HepG2 (cell line): ENCODE measurements around the gene CMIP. TPM values are rescaled to one million over a fixed set of nuclear protein-coding genes. Genes with fewer than 3 reads are reported as not detected.

Source experiments
- ATAC-seq: fragments of 200-7000 bp; cut with Tn5 transposase; 3 replicates; pipeline ENCODE4 v1.9.1; 2020; ENCODE audit warnings: mild to moderate bottlenecking, moderate library complexity
- BruUV-seq: library from RNA; stranded (reverse); fragments of 400-500 nt; replicated peaks from 2 replicates; lab custom pipeline; 2021; lab: Mats Ljungman, UMichigan
- CTCF ChIA-PET: fragments of 300-600 bp; formaldehyde crosslinking; extraction: SDS; loops from one replicate; lab custom pipeline; 2021; ENCODE audit warnings: low total read pairs, inconsistent platforms, low intra/inter-chr PET ratio; lab: Yijun Ruan, JAX
- POLR2A ChIA-PET: fragments of 350-600 bp; sonication (Branson Sonifier 250); formaldehyde crosslinking; loops from one replicate; lab custom pipeline; 2020; ENCODE audit warnings: antibody characterized with exemption, inconsistent platforms; lab: Yijun Ruan, JAX
- DNase-seq: peaks from one replicate; pipeline ENCODE4 v3.0.0-alpha.2; 2015; ENCODE audit warnings: low spot score
- FAIRE-seq: peaks from 3 replicates; lab custom pipeline; 2011; peaks lifted over from hg19 to GRCh38; lab: Jason Lieb, UNC
- H2AFZ ChIP-seq: one replicate; pipeline ENCODE4 v1.6.1; 2011; ENCODE audit warnings: low read length, inconsistent platforms
- H3K27ac ChIP-seq: fragments of 300-600 bp; 3 replicates; pipeline ENCODE4 v1.8.0; 2011; ENCODE audit warnings: mixed run types, mild to moderate bottlenecking, mixed read lengths, low read length, inconsistent platforms; ENCODE audit not compliant: insufficient read depth; ENCODE audit errors: extremely low read length
- H3K27me3 ChIP-seq, 2 experiments: fragments of 200-600 bp in 1 of 2; 2 replicates in 1 of 2; 3 replicates in 1 of 2; pipeline versions ENCODE4 v1.6.0 to v1.8.0; 2011; ENCODE audit warnings: low read length in 2 of 2, mild to moderate bottlenecking in 2 of 2, moderate library complexity in 2 of 2, inconsistent platforms in 1 of 2; ENCODE audit not compliant: insufficient read depth in 2 of 2, control insufficient read depth in 1 of 2
- H3K36me3 ChIP-seq, 2 experiments: fragments of 200-600 bp in 1 of 2; replicated peaks in 1 of 2; 2 replicates in 1 of 2; 3 replicates in 1 of 2; pipeline versions ENCODE4 v1.5.1 to v1.8.0; 2011; ENCODE audit warnings: low read length in 2 of 2, inconsistent platforms in 1 of 2; ENCODE audit not compliant: insufficient read depth in 2 of 2, control insufficient read depth in 1 of 2
- H3K4me1 ChIP-seq: 2 replicates; pipeline ENCODE4 v1.5.1; 2012; ENCODE audit warnings: low read length, inconsistent platforms; ENCODE audit not compliant: insufficient read depth
- H3K4me2 ChIP-seq: 2 replicates; pipeline ENCODE4 v1.6.0; 2011; ENCODE audit warnings: low read depth, low read length, inconsistent platforms
- H3K4me3 ChIP-seq, 3 experiments: fragments of 200-600 bp in 1 of 3; sonication (generic), shearing (Covaris generic) in 1 of 3; replicated peaks in 1 of 3; 2 replicates each; pipeline ENCODE4 v1.5.1; 2011 to 2016; ENCODE audit warnings: low read length in 3 of 3, inconsistent platforms in 2 of 3, low read depth in 2 of 3, mild to moderate bottlenecking in 2 of 3, control low read depth in 1 of 3, mixed read lengths in 1 of 3; ENCODE audit not compliant: insufficient read depth in 1 of 3
- H3K79me2 ChIP-seq: one replicate; pipeline ENCODE4 v1.6.1; 2011; ENCODE audit warnings: low read length, inconsistent platforms; ENCODE audit not compliant: insufficient read depth
- H3K9ac ChIP-seq: 2 replicates; pipeline ENCODE4 v1.6.0; 2011; ENCODE audit warnings: mild to moderate bottlenecking, low read depth, low read length, inconsistent platforms; ENCODE audit not compliant: insufficient read depth
- H3K9me3 ChIP-seq: 2 replicates; pipeline ENCODE4 v1.5.1; 2012; ENCODE audit warnings: mild to moderate bottlenecking, low read length
- H4K20me1 ChIP-seq: 2 replicates; pipeline ENCODE4 v1.6.0; 2011; ENCODE audit warnings: inconsistent platforms, mild to moderate bottlenecking, low read length, moderate library complexity; ENCODE audit not compliant: insufficient read depth
- KLF12 ChIP-seq: sonication (generic); formaldehyde crosslinking; IDR thresholded peaks from 2 replicates; pipeline ENCODE4 v1.4.0; 2020; ENCODE audit warnings: missing genetic modification reagents, borderline replicate concordance
- SNAI1 ChIP-seq: sonication (generic); formaldehyde crosslinking; IDR thresholded peaks from 2 replicates; pipeline ENCODE4 v1.5.0; 2020; ENCODE audit warnings: mild to moderate bottlenecking, missing genetic modification reagents, borderline replicate concordance
- SP2 ChIP-seq: sonication (generic); formaldehyde crosslinking; IDR thresholded peaks from 2 replicates; pipeline ENCODE4 v1.5.1; 2020; ENCODE audit warnings: mild to moderate bottlenecking, missing genetic modification reagents
- SP4 ChIP-seq: sonication (generic); formaldehyde crosslinking; IDR thresholded peaks from 2 replicates; pipeline ENCODE4 v1.8.1; 2023; ENCODE audit warnings: mild to moderate bottlenecking, missing genetic modification reagents
- ZBTB8A ChIP-seq: sonication (generic); formaldehyde crosslinking; IDR thresholded peaks from 2 replicates; pipeline ENCODE4 v1.4.0; 2020; ENCODE audit warnings: mild to moderate bottlenecking, low read depth, missing genetic modification reagents, borderline replicate concordance
- ZNF382 ChIP-seq: sonication (generic); formaldehyde crosslinking; IDR thresholded peaks from 2 replicates; pipeline ENCODE4 v1.5.0; 2020; ENCODE audit warnings: missing genetic modification reagents, mild to moderate bottlenecking, borderline replicate concordance
- ZNF75D ChIP-seq: sonication (generic); formaldehyde crosslinking; IDR thresholded peaks from 2 replicates; pipeline ENCODE4 v1.8.1; 2023; ENCODE audit warnings: missing genetic modification reagents, mild to moderate bottlenecking, borderline replicate concordance
- WGBS: methylation state at CpG from one replicate; pipeline ENCODE4 v1.1.6; 2017; ENCODE audit warnings: low lambda C conversion rate; 5-methylcytosine and 5-hydroxymethylcytosine counted together
- in situ Hi-C: cut with HindIII; loops from 2 replicates; pipeline ENCODE4 v1.10.0; 2017; ENCODE audit warnings: low pct_unique_long_range_greater_than_20kb; ENCODE audit not compliant: extremely low pct_ligation_motif_present
- intact Hi-C: fragments of 100-400 bp; cut with micrococcal nuclease; formaldehyde crosslinking; loops from one replicate; pipeline ENCODE4 v1.10.0; 2022; ENCODE audit not compliant: unreplicated experiment
- polyA plus RNA-seq, 8 experiments: library from polyadenylated mRNA; depleted of rRNA in 3 of 8; stranded (reverse) in 7 of 8; unstranded in 1 of 8; fragments of >200 nt; fragmentation: Illumina TruSeq in 4 of 8; extraction: Trizol in 4 of 8; gene quantifications; 2 replicates each; pipeline versions ENCODE4 v1.2.1 to v1.2.3, GENCODE V29; 2011 to 2016; ENCODE audit warnings: low read depth in 4 of 8, missing spikeins in 1 of 8, mixed read lengths in 1 of 8; ENCODE audit not compliant: insufficient read depth in 1 of 8
- total RNA-seq, 5 experiments: library from RNA; depleted of rRNA; stranded (reverse); fragments of >200 nt; fragmentation: Illumina TruSeq; extraction: Trizol; gene quantifications; 2 replicates each; pipeline ENCODE4 v1.2.3, GENCODE V29; 2016; ENCODE audit warnings: low read depth in 1 of 5
- TF ChIP-seq, protein P1 (sequence below): sonication (generic); formaldehyde crosslinking; IDR thresholded peaks from 2 replicates; pipeline ENCODE4 v1.5.1; 2020; ENCODE audit warnings: mild to moderate bottlenecking, missing genetic modification reagents, borderline replicate concordance
- TF ChIP-seq, protein P2 (sequence below): sonication (generic); formaldehyde crosslinking; IDR thresholded peaks from 2 replicates; pipeline ENCODE4; 2020; ENCODE audit warnings: missing genetic modification reagents, mild to moderate bottlenecking, borderline replicate concordance
- TF ChIP-seq, protein P3 (sequence below): IDR thresholded peaks from 2 replicates; pipeline ENCODE4 v1.6.1; 2016; ENCODE audit warnings: missing compliant biosample characterization, missing genetic modification reagents, borderline replicate concordance

The CMIP gene
- total and polyA plus RNA-seq, 2 of the 13 experiments (the other 11 are each of a cell fraction or from before 2014, with no cell fraction given): 10.9 to 18.1 TPM

DNA sequence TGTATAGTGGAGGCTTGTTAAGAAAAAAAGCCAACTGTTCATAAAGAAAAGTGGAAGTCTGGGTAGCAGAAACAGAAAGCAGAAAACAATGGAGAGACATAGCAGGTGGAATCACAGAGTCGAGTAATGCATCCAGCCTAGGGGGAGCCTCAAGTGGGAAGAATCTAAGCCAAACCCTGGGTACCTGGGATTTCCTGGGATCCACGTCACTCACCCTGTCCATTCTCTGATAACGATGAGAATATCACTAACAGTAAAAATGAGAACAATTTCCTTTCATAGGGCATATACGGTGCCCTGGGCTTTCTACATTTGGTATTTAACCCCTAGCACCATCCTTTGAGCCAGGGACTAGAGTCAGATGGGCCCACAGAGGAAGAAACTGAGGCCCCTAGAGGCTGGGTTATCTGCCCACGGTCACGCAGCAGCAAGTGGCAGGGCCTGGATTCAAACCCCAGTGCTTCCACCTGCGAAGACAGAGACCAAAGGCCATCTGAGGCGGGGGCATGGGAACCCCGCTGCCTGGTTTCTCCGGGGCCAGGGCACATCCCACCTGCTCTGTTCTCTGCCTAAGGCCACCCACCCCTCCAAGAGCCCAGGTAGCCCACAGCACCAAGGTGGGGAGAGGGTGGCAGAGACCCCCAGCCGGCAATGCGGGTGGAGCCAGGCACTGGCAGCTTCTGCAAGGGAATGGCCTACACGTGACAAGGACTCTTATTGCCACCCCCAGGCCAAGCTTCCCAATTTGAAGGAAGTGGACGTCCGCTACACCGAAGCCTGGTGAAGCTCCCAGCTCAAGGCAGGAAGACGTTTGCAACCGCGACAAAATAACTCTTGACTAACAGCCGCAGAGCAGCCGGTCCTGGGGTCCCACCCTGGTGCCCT lies 264.6 kb downstream of the CMIP start (continued):
- TF ChIP-seq, protein P1, sequence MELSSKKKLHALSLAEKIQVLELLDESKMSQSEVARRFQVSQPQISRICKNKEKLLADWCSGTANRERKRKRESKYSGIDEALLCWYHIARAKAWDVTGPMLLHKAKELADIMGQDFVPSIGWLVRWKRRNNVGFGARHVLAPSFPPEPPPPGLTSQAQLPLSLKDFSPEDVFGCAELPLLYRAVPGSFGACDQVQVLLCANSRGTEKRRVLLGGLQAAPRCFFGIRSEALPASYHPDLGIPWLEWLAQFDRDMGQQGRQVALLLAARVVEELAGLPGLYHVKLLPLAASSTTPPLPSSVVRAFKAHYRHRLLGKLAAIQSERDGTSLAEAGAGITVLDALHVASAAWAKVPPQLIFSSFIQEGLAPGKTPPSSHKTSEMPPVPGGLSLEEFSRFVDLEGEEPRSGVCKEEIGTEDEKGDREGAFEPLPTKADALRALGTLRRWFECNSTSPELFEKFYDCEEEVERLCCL (CRISPR knock-in tag): no peak
- no peak for TF ChIP-seq ZNF75D
- no peak for TF ChIP-seq SNAI1 (CRISPR knock-in tag)
- no peak for TF ChIP-seq ZNF382 (CRISPR knock-in tag)
- TF ChIP-seq SP4: no peak

DNA sequence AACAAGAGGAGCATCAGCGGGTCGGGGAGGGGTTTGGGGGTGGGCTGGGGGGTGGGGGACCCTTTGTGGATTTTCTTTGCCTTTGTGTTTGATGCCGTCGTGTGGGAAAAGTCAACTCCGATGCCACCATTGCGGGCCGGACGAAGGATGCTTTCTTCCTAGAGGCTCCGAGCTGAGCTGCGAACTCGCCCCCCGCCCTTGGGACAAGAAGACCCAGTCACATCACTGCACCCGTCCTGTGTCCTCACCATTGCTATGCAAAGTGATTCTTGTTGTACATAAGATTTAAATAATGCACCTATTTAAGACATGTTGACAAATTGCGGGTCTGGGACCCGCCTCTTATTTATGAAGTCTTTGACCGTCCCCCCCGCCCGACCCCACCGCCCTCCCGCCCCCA lies 265.4 kb downstream of the CMIP start:
- no peak overlapping the region for H3K4me2 ChIP-seq
- H3K79me2 ChIP-seq: no peaks in the 10 kb centered on the region
- no peak for DNase-seq
- intact Hi-C loops: no loop called here
- no peak for FAIRE-seq
- H3K4me1 ChIP-seq: no peaks in the 10 kb centered on the region
- POLR2A ChIA-PET: no interaction called here
- TF ChIP-seq, protein P2, sequence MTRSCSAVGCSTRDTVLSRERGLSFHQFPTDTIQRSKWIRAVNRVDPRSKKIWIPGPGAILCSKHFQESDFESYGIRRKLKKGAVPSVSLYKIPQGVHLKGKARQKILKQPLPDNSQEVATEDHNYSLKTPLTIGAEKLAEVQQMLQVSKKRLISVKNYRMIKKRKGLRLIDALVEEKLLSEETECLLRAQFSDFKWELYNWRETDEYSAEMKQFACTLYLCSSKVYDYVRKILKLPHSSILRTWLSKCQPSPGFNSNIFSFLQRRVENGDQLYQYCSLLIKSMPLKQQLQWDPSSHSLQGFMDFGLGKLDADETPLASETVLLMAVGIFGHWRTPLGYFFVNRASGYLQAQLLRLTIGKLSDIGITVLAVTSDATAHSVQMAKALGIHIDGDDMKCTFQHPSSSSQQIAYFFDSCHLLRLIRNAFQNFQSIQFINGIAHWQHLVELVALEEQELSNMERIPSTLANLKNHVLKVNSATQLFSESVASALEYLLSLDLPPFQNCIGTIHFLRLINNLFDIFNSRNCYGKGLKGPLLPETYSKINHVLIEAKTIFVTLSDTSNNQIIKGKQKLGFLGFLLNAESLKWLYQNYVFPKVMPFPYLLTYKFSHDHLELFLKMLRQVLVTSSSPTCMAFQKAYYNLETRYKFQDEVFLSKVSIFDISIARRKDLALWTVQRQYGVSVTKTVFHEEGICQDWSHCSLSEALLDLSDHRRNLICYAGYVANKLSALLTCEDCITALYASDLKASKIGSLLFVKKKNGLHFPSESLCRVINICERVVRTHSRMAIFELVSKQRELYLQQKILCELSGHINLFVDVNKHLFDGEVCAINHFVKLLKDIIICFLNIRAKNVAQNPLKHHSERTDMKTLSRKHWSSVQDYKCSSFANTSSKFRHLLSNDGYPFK (CRISPR knock-in tag): no peak
- TF ChIP-seq ZBTB8A (CRISPR knock-in tag): no peak
- TF ChIP-seq, protein P3, sequence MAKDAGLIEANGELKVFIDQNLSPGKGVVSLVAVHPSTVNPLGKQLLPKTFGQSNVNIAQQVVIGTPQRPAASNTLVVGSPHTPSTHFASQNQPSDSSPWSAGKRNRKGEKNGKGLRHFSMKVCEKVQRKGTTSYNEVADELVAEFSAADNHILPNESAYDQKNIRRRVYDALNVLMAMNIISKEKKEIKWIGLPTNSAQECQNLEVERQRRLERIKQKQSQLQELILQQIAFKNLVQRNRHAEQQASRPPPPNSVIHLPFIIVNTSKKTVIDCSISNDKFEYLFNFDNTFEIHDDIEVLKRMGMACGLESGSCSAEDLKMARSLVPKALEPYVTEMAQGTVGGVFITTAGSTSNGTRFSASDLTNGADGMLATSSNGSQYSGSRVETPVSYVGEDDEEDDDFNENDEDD (CRISPR knock-in tag): no peak
- no peak for TF ChIP-seq KLF12 (CRISPR knock-in tag)
- no peak for TF ChIP-seq SP2 (CRISPR knock-in tag)
- CTCF ChIA-PET: no interaction called here
- WGBS: 98% methylated on average over 20 of the region's 20 CpGs
- no peaks in the 10 kb centered on the region; a peak in 1 of 5 replicates for H3K27me3 ChIP-seq
- in situ Hi-C loops: no loop called here
- no peak overlapping the region for H2AFZ ChIP-seq
- BruUV-seq: no TSS peak
- H3K9ac ChIP-seq: no peak overlapping the region
- no peak for ATAC-seq
- no peaks in the 10 kb centered on the region for H3K9me3 ChIP-seq
- peaks cover 45 to 46% of the 10 kb centered on the region in 2 experiments for H3K36me3 ChIP-seq
- H3K27ac ChIP-seq: no peak overlapping the region
- H3K4me3 ChIP-seq: no peak overlapping the region
- peaks cover 4% of the 10 kb centered on the region; the same call in 1 of the 2 replicates for H4K20me1 ChIP-seq
